T-helper 22 cell (primary cell): ENCODE measurements around the gene YPEL1.
A peak's percentile ranks its signal among the peaks of the same experiment; 100 is the strongest.
"Not testable (repeated sequence)": the region's sequence is repeated elsewhere in the genome, so short reads cannot be mapped to it uniquely, and the experiment has no call there.

Experiments
- DNase-seq: peaks from one replicate; pipeline ENCODE4 v3.0.0-alpha.2; 2020; ENCODE audit warnings: low read depth

YPEL1 gene

GRCh38 chr22:21683401-21683811, 52.2 kb downstream of the YPEL1 start:
- DNase-seq = no peak

- no peak for DNase-seq
Observed at GRCh38 chr22:21682385-21683175, 53.0 kb downstream of the YPEL1 start.

DNA sequence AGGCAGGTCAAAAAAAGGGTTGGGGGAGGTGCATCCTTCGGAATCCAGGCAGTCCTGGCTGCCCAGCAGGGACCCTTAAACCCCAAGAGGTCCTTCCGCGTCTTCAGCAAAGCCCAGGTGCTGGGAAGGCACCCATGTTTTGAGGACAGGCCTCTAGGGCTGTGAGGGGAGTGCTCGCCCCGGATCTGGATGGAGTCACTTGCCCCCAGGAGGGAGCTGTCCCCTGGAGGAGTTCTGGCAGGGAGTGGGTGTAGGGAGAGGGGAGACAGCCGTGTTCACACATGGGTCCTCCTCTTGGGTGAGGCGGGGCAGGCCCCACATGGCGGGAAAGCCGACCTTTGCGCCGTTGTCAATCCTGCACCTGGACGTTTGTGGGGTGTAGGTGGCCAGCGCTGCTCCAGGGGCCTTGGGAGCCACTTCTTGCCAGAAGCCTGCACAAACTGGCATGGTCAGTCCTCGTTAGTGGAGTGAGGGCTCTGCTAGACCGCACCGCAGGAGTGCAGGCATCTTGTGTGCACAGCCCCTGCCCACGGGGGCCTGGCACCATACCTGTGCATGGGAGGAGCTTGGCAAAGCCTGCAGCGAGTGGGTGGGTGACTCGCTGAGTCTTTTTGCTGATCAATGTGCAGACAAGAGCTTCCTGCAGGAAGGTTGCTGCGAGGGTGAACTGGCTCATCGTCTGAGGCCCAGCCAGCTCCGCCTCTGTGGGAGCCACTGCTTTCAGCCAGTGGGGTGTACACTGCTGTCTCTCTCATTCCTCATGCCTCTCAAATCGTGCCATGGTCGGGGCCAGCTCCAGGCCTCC, 53.8 kb downstream of the YPEL1 start:
- no peak for DNase-seq

DNA sequence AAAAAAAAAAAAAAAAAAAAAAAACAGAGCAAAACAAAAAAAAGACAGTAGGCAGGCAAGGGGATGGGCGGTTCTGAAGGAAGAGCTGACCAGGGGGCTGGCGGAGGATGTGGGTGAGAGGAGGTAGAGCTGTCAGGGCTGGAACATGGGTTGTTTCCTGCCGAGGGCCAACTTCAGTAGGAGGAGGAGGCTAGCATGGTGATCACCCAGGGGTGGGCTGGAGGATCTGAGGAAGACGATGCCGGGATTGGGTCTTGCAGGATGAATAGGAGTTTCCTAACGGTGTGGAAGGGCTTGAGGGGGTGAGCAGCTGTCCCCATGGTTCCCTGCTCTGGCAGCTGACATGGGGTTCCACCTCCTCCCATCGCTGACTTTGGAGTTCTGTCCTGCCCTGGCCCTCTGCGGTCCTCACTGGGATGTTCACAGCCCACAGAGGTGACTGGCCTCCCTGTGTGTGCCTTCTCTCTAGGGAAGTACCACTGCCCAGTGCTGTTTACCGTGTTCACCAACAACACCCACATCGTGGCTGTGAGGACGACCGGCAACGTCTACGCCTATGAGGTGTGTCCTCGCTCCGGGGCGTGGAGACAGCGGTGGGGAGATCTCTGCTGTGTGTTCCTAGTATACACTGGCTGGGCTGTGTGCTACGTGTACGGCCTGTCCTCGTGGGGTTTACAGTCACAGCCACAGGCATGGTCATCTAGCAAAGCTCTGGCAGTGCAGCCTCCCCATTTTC, 54.6 kb downstream of the YPEL1 start:
- DNase-seq = no peak

DNA sequence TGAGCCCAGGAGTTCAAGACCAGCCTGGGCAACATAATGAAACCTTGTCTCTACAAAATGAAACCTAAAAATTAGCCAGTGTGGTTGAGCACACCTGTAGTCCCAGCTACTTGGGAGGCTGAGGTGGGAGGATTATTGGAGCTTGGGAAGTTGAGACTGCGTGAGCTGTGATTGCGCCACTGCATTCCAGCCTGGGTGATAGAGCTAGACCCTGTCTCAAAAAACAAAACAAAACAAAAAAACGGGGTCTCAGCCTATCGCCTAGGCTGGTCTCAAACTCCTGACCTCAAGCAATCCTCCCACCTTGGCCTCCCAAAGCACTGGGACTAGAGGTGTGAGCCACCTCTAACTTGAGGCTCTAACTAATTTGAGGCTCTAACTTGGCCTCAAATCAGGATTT, 56.2 kb downstream of the YPEL1 start:
- no peak for DNase-seq

- DNase-seq = not testable (repeated sequence)
Observed at GRCh38 chr22:21678842-21679241, 56.8 kb downstream of the YPEL1 start.

- DNase-seq = no peak
Observed at GRCh38 chr22:21677606-21678443, 57.8 kb downstream of the YPEL1 start.

DNA sequence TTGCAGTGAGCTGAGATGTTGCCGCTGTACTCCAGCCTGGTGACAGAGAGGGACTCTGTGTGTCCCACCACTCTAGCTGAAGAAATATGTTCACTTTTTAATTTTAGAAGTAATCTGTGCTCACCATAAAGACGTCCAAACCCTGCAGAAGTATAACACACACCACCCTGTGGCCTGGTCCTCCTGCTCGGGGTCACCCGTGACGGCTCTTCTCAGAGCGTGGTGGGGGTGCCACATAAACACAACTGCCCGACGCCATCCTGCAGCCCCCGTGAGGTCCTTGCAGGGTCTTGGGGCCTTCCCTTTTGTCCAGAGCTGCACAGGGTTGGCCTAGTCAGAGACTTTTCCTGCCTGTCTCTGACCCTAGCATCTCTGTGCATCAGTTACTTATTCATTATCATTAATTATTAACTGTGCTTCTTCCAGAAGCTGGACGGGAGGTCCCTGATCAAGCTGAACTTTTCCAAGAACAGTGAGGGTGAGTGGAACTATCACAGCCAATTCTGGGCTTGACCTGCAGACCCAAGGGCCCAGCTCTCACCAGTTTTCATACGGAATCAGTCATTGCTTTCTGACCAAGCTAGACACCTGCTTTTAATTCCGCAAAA, 60.9 kb downstream of the YPEL1 start:
- no peak for DNase-seq

GRCh38 chr22:21673534-21674321, 61.9 kb downstream of the YPEL1 start:
- no peak for DNase-seq

DNA sequence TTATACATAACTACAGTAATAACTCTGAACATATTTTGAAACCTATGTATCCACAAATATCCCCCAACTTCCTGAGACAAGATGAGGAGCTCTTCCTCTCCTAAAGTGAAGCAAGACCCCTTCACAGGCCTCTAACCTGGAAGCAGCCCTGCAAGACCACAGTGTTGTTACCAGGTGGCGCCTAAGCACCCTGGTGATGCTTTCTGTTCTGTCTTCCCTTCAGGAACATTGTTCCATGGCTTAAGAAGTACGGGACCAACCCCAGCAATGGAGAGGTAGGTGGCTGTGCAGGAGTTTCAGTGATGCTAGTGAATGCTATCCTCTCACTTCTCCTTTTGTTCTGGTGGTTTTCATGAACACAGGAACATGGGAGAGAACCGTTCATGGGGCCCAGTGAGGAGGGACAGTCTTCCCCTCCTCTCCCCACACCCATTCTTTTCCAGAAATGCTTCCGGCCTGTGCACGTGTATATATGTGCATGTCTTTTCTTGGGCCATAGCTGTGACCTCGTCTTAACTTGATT, 63.4 kb downstream of the YPEL1 start:
- DNase-seq = no peak

- no peak for DNase-seq
Observed at GRCh38 chr22:21669026-21669425, 66.6 kb downstream of the YPEL1 start.

DNA sequence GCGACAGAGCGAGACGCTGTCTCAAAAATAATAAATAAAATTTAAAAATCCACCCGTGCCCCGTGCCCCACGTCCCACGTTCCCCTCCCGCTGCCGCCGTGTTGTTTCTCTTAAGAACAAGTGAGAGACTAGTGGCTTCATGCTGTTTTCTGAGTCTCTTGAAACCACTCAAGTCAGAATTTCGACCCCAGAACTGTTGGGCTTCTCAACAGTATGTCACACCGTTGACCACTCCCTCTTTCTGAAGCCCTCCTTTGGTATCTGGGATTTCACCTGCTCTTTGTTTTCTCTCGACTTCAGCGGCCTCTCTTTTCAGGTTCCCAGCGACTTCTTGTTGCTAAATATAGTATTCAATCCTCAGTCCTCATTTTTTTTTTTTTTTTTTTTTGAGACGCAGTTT, 68.8 kb downstream of the YPEL1 start:
- no peak for DNase-seq

- DNase-seq = no peak
Observed at GRCh38 chr22:21665047-21665851, 70.3 kb downstream of the YPEL1 start.

DNA sequence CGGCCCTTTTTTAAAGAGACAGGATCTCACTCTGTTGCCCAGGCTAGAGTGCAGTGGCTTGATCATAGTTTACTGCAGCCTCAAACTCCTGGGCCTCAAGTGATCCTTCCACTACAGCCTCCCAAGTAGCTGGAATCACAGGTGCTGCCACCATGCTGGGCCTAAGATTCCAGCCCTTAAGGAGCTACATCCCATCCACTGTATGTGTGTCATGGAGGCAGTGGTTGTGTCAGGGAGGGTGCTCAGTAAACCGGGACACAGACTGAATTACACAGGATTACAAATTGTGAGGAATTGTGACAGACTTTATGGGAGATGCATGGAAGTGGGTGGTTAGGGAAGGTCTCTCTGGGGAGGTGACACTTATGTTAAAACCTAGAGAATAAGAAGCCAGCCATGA, 71.9 kb downstream of the YPEL1 start:
- no peak for DNase-seq

DNA sequence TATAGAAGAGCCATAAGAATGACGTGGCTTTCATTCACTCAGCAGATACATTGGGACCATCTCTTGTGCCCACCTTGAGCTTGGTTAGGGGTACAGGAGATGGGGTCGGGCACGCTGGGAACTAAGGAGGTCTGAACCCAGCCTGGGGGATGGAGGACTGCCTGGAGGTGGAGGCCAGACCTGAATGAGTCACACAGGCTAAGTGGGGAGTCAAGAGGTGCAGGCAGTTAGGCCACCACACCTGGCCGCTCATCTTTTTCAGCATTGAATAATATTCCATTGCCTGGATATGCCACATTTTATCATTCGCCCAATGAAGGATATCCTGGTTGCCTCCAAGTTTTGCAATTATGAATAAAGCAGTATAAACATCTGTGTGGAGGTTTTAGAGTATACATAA, 73.6 kb downstream of the YPEL1 start:
- no peak for DNase-seq

DNA sequence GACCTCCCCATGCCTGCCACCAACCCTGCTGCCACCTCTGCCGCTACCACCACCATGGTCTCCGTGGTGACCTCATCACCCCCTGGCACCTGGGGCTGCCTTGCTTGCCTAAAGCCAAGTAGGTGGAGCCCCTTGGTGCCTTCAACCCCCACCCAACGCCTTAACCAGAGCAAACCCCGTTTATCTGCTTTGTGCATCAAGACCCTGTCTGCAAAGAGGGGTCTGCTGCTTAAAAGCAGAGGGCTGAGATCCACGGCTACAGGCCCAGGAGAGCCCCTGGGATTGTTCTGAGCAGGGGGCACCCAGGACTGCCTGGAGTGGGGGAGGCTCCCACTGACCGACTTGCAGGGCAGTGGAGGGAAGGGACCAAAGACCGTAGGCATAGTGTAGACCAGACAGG, 74.7 kb downstream of the YPEL1 start:
- DNase-seq = no peak

- DNase-seq = no peak
Observed at GRCh38 chr22:21659864-21660525, 75.6 kb downstream of the YPEL1 start.

- DNase-seq = peak; percentile 77
Observed at GRCh38 chr22:21657360-21658032, 78.1 kb downstream of the YPEL1 start.
